GM19372 (cell line): ENCODE results near the gene CPSF6.
"Not testable (repeated sequence)": the region's sequence is repeated elsewhere in the genome, so short reads cannot be mapped to it uniquely, and the experiment has no call there.

Experiments used
- ATAC-seq: cut with Tn5 transposase; IDR thresholded peaks from one replicate; pipeline ENCODE4 v1.9.1; 2021; ENCODE audit warnings: mild to moderate bottlenecking, low read depth, moderate library complexity; ENCODE audit not compliant: unreplicated experiment

Gene CPSF6

GRCh38 chr12:69258655-69259054 is 19.3 kb downstream of the CPSF6 start:
- no peak for ATAC-seq

GRCh38 chr12:69262264-69262974 is 23.1 kb downstream of the CPSF6 start:
- no peak for ATAC-seq

GRCh38 chr12:69265205-69265604 is 25.8 kb downstream of the CPSF6 start:
- ATAC-seq = no peak

GRCh38 chr12:69265633-69266032 is 26.3 kb downstream of the CPSF6 start:
- not testable (repeated sequence) for ATAC-seq

- no peak for ATAC-seq
Observed at GRCh38 chr12:69266036-69266635, 26.8 kb downstream of the CPSF6 start.

GRCh38 chr12:69269736-69270135 is 30.4 kb downstream of the CPSF6 start:
- no peak for ATAC-seq

GRCh38 chr12:69272511-69272910 is 33.1 kb downstream of the CPSF6 start:
- ATAC-seq = no peak

GRCh38 chr12:69274861-69275260 is 35.5 kb downstream of the CPSF6 start:
- ATAC-seq = no peak

GRCh38 chr12:69275471-69275891 is 36.1 kb downstream of the CPSF6 start:
- no peak for ATAC-seq

- no peak for ATAC-seq
Observed at GRCh38 chr12:69278814-69279782, 39.7 kb downstream of the CPSF6 start.

GRCh38 chr12:69284131-69284530 is 44.8 kb downstream of the CPSF6 start:
- no peak for ATAC-seq

- no peak for ATAC-seq
Observed at GRCh38 chr12:69287556-69287955, 48.2 kb downstream of the CPSF6 start.

- ATAC-seq = peak; percentile 100
Observed at GRCh38 chr12:69290545-69291277, 51.3 kb downstream of the CPSF6 start.

GRCh38 chr12:69291278-69291593 is 51.9 kb downstream of the CPSF6 start:
- ATAC-seq = no peak

GRCh38 chr12:69298133-69298532 is 58.8 kb downstream of the CPSF6 start:
- no peak for ATAC-seq

- ATAC-seq = no peak
Observed at GRCh38 chr12:69298947-69299346, 59.6 kb downstream of the CPSF6 start.

GRCh38 chr12:69304284-69304683 is 64.9 kb downstream of the CPSF6 start:
- ATAC-seq = no peak

- no peak for ATAC-seq
Observed at GRCh38 chr12:69309461-69309860, 70.1 kb downstream of the CPSF6 start.

GRCh38 chr12:69313209-69313608 is 73.8 kb downstream of the CPSF6 start:
- ATAC-seq = no peak

- ATAC-seq = not testable (repeated sequence)
Observed at GRCh38 chr12:69316784-69317183, 77.4 kb downstream of the CPSF6 start.

GRCh38 chr12:69317233-69317632 is 77.9 kb downstream of the CPSF6 start:
- not testable (repeated sequence) for ATAC-seq
